Activated T-helper 1 cell treated with anti-CD3 and anti-CD28 coated beads, Interleukin-2, amount 50 U/mL, for 16 hours (primary cell): ENCODE data around the gene CABP5.

Experiments
- DNase-seq, 2 donors: peaks; one replicate each; pipeline ENCODE4 v3.0.0-alpha.2; 2020; ENCODE audit warnings: low read depth in 1 of 2, low spot score in 1 of 2

The CABP5 gene

GRCh38 chr19:48033604-48034003 is 10.3 kb downstream of the CABP5 start:
- DNase-seq, result no peak

GRCh38 chr19:48030073-48030472 is 13.8 kb downstream of the CABP5 start:
- no peak for DNase-seq

GRCh38 chr19:48029431-48029830 is 14.4 kb downstream of the CABP5 start:
- no peak for DNase-seq

DNA sequence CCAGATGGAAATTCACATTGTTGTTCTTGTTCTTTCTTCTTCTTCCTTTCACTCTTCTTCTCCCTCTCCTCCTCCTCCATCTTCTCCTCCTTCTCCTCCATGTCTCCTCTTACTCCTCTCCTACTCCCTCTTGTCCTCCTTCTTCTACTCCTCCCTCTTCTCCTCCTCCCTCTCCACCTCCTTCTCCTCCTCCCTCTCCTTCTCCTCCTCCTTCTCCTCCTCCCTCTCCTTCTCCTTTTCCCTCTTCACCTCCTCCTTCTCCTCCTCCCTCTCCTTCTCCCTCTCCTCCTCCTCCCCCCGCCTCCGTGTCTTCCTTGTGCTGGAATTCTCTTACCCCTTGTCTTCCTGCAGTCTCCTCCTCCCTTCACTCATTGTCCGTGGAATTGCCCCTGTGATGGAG is 18.4 kb downstream of the CABP5 start:
- no peak for DNase-seq

- no peak for DNase-seq
Measured at GRCh38 chr19:48023518-48023917, 20.4 kb downstream of the CABP5 start.

DNA sequence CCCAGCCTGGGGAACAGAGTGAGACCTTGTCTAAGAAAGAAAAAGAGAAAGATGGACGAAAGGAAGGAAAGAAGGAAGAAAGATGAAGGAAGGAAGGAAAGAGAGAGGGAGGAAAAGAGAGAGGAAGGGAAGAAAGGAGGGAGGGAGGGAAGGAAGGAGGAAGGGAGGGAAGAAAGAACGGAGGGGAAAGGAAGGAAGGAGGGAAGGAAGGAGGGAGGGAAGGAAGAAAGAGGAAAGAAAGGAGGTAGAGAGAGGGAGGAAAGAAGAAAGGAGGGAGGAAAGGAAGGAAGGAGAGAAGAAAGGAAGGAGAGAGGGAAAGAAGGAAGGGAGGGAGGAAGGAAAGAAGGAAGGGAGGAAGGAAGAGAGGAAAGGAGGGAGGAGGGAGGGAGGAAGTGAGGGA is 20.9 kb downstream of the CABP5 start:
- DNase-seq, result no peak

- DNase-seq, result no peak
Measured at GRCh38 chr19:48020686-48021085, 23.2 kb downstream of the CABP5 start.

GRCh38 chr19:48010932-48011758 is 32.7 kb downstream of the CABP5 start:
- no peak for DNase-seq

DNA sequence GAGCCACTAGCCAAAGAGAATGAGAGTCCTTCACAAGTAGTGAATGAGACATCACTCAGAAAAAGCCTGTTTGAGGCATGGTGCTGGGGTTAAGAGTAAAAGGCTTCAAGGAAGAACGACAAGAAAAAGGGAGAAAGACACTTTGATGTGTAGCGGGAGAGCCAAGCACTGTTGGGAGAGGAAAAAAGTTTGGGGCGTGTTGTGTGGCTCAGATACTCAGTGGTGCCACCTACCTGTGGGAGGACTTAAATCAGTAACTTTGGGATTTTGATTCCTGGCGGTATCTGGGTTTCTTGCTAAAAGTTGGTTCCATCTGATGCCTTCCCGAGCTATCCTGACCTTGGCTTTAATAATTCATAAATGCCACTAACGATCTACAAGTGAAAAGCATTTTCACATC is 37.1 kb downstream of the CABP5 start:
- DNase-seq, result no peak

- no peak for DNase-seq
Measured at GRCh38 chr19:48004236-48004635, 39.6 kb downstream of the CABP5 start.

- DNase-seq, result no peak
Measured at GRCh38 chr19:48000846-48001245, 43.0 kb downstream of the CABP5 start.

- no peak for DNase-seq
Measured at GRCh38 chr19:47998800-47999199, 45.1 kb downstream of the CABP5 start.

DNA sequence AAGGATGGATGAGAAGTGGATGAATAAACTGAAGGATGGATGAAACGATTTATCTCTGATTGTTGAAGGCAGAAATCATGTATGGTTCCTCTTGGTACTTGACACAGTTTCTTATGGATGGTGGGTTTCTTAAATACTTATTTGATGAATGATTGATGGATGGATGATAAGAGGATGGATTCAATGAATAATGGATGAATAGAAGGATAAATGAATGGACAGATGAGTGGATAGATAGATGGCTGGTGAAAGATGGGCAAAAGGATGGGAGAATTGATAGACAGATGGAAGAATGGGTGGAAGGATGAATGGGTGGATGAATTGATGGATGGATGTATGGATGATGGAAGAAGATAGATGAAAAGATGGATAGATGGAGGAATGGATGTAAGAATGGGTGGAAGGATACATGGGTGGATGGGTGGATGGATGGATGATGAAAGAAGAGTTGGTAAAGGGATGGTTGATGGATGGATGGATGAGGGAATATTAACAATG is 47.6 kb downstream of the CABP5 start:
- DNase-seq, result no peak

DNA sequence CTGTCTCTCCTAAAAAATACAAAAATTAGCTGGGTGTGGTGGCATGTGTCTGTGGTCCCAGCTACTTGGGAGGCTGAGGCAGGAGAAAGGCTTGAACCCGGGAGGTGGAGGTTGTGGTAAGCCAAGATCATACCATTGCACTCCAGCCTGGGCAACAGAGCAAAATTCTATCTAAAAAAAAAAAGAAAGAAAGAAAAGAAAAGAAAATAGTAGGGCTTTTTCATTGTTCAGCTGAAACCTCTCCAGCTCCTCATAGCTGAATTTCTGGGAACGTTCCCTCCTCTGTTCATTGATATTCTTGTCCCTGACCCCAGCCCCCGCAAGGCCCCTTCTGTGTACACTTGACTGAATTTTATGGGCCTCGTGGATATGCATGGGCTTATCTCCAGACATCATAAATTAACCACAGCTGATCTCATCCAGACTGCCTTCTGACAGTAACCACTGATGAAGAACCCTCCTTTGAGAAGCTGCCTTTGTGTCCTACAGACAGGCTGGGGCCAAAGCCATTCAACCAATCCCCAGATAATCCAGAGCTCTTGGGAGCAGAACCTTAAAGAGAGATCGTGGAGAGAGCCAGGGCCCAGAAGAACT is 49.6 kb downstream of the CABP5 start, which contains the start of gene ELSPBP1:
Gene ELSPBP1, plus strand, starts transcription at position 424 of the 594 bp plus-strand sequence. CDS start 14,036 bp downstream, outside the sequence.
- DNase-seq, result no peak

DNA sequence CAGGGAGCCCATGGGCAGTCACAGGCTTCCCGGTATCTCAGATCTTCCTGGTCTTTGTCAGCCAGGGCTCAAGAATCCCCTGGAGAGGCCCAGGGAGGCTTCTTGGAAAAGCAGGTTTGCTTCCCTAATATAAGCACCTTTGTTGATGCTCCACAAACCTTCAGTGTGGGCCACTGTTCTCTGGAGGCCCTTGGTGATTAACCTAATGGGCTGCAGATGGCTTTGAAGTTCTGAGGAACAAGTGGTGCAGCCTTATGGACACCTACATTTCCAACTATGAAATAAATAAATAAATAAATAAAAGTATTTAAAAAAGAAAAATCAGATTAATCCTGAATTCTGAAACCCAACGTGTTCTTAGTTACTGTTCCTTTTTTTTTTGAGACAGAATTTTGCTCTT is 51.8 kb downstream of the CABP5 start, which contains the start of gene BSPH1:
Gene BSPH1, minus strand, starts transcription at position 101 of the 400 bp plus-strand sequence. Its CDS starts 89 bp downstream, at position 12.
- DNase-seq, result no peak

GRCh38 chr19:47991191-47991808 is 52.6 kb downstream of the CABP5 start:
- no peak for DNase-seq
